Subcutaneous adipose tissue (tissue), 4 donors: ENCODE data around the gene ZNF689. TPM values are rescaled to one million over a fixed set of nuclear protein-coding genes. Genes with fewer than 3 reads are reported as not detected.

Experiments used
- small RNA-seq: library from RNA; depleted of rRNA; stranded (forward); fragments of <200 nt; gene quantifications from one replicate; pipeline ENCODE3, GENCODE V24; 2016
- total RNA-seq, 4 donors: library from RNA; depleted of rRNA; stranded (reverse); fragments of >200 nt; gene quantifications; one replicate each; pipeline ENCODE4 v1.1.0, GENCODE V29; 2016
- TF ChIP-seq, protein P1 (sequence below): fragments of 450-650 bp; IDR thresholded peaks from one replicate; pipeline ENCODE4 v1.5.1; 2016; ENCODE audit warnings: low read depth, mild to moderate bottlenecking, control low read depth, antibody characterized with exemption, moderate library complexity

The ZNF689 gene
- total RNA-seq, 4 donors from 2014 or later = 5.3 to 9.8 (median 7.4) TPM

DNA sequence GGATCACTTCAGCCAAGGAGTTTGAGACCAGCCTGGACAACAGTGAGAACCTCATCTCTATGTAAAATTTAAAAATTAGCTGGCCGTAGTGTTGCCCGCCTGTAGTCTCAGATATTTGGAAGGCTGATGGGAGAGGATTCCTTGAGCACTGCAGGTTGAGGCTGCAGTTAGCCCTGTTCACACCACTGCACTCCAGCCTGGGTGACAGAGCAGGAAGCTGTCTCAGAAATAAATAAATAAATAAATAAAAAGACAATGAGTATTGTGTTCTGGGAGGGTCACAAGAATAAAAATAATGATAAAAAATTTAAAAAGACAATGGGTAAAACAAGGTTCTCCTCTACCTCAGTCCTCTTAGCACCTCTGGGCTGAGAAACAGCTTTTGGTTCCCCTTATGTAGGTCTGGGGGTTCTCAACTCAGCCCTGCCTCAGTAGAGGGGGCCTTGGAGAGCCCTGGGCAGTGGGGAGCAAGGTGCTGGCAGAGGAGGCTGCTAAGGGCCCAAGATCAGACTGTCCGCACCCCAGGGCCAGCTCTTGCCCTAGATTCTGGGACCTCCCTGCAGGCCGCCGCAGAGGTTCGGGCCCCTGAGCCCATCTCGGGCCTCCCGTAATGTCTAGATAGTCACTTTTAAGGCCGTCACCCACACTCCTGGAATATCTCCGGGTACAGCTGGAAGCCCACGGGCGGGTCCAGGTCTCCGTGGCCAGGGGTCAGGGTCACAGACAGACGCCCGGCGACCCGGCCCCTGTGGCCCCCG lies 55.5 kb downstream of the ZNF689 start:
- TF ChIP-seq, protein P1, sequence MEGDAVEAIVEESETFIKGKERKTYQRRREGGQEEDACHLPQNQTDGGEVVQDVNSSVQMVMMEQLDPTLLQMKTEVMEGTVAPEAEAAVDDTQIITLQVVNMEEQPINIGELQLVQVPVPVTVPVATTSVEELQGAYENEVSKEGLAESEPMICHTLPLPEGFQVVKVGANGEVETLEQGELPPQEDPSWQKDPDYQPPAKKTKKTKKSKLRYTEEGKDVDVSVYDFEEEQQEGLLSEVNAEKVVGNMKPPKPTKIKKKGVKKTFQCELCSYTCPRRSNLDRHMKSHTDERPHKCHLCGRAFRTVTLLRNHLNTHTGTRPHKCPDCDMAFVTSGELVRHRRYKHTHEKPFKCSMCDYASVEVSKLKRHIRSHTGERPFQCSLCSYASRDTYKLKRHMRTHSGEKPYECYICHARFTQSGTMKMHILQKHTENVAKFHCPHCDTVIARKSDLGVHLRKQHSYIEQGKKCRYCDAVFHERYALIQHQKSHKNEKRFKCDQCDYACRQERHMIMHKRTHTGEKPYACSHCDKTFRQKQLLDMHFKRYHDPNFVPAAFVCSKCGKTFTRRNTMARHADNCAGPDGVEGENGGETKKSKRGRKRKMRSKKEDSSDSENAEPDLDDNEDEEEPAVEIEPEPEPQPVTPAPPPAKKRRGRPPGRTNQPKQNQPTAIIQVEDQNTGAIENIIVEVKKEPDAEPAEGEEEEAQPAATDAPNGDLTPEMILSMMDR = no peak

- TF ChIP-seq, protein P1 = no peak
Observed at GRCh38 chr16:30553393-30553899, 56.7 kb downstream of the ZNF689 start.

- TF ChIP-seq, protein P1 = no peak
Observed at GRCh38 chr16:30552956-30553355, 57.2 kb downstream of the ZNF689 start.

Small RNA genes within 50 kb of the gene (small RNA-seq; reads per million reads assigned to genes)
- gene AC093249.1 = not detected
- not detected for gene AC093249.4

Other genes starting within 250 kb of the ZNF689 start
- gene TBC1D10B, start 239.9 kb downstream of the ZNF689 start, total RNA-seq = 10 to 100 TPM; 16.8 to 44.6 (median 18.8) TPM
- gene MYL11, start 235.6 kb downstream of the ZNF689 start, total RNA-seq = not detected
- 1 to 10 TPM in 3 of 4 donors, under 1 TPM in 1; 0.33 to 4.4 (median 1.8) TPM for gene SEPTIN1, start 227.8 kb downstream of the ZNF689 start, total RNA-seq
- gene ZNF48, start 215.0 kb downstream of the ZNF689 start, total RNA-seq = 1 to 10 TPM; 2.1 to 5.7 (median 2.7) TPM
- gene ZNF771, start 202.8 kb downstream of the ZNF689 start, total RNA-seq = 10 to 100 TPM in 3 of 4 donors, 1 to 10 TPM in 1; 8.2 to 18.6 (median 14.2) TPM
- 10 to 100 TPM in 3 of 4 donors, 1 to 10 TPM in 1; 8.8 to 20.1 (median 15.2) TPM for gene DCTPP1, start 180.4 kb downstream of the ZNF689 start, total RNA-seq
- 10 to 100 TPM; 27.7 to 42.3 (median 29.4) TPM for gene SEPHS2, start 164.5 kb downstream of the ZNF689 start, total RNA-seq
- gene ITGAL, start 137.6 kb downstream of the ZNF689 start, total RNA-seq = 10 to 100 TPM in 1 of 4 donors, 1 to 10 TPM in 3; 1.3 to 16.5 (median 4.1) TPM
- gene ZNF768, start 83.8 kb downstream of the ZNF689 start, total RNA-seq = 10 to 100 TPM; 11.7 to 43.9 (median 19.2) TPM
- 10 to 100 TPM in 2 of 4 donors, 1 to 10 TPM in 2; 7.8 to 12.1 (median 10.1) TPM for gene ZNF747, start 75.5 kb downstream of the ZNF689 start, total RNA-seq
- 10 to 100 TPM in 1 of 4 donors, 1 to 10 TPM in 3; 3.6 to 11.3 (median 4.9) TPM for gene ZNF764, start 52.0 kb downstream of the ZNF689 start, total RNA-seq
- gene ZNF688, start 38.7 kb downstream of the ZNF689 start, total RNA-seq = 10 to 100 TPM; 15.1 to 24.7 (median 17.0) TPM
- 1 to 10 TPM; 2.9 to 8.4 (median 6.6) TPM for gene ZNF785, start 24.7 kb downstream of the ZNF689 start, total RNA-seq
- 10 to 100 TPM; 16.0 to 46.0 (median 22.1) TPM for gene PRR14, start 40.6 kb upstream of the ZNF689 start, total RNA-seq
- 10 to 100 TPM in 3 of 4 donors, 1 to 10 TPM in 1; 8.0 to 25.8 (median 16.3) TPM for gene FBRS, start 48.0 kb upstream of the ZNF689 start, total RNA-seq
- 10 to 100 TPM; 14.1 to 33.7 (median 20.0) TPM for gene SRCAP, start 88.8 kb upstream of the ZNF689 start, total RNA-seq
- gene PHKG2, start 138.0 kb upstream of the ZNF689 start, total RNA-seq = 10 to 100 TPM; 17.8 to 27.5 (median 21.6) TPM
- gene CFAP119, start 151.7 kb upstream of the ZNF689 start, total RNA-seq = 1 to 10 TPM in 3 of 4 donors, not detected in 1; 1.9 to 6.2 (median 2.7) TPM
- gene RNF40, start 151.9 kb upstream of the ZNF689 start, total RNA-seq = 10 to 100 TPM; 37.8 to 78.7 (median 54.2) TPM
- 10 to 100 TPM in 1 of 4 donors, 1 to 10 TPM in 3; 6.6 to 13.4 (median 9.0) TPM for gene ZNF629, start 176.8 kb upstream of the ZNF689 start, total RNA-seq